Fibroblast of the aortic adventitia (primary cell): ENCODE measurements around the gene CCDC192. TPM values are rescaled to one million over a fixed set of nuclear protein-coding genes. Genes with fewer than 3 reads are reported as not detected.
"Not testable (repeated sequence)": the region's sequence is repeated elsewhere in the genome, so short reads cannot be mapped to it uniquely, and the experiment has no call there.

Experiments used
- DNase-seq: peaks from one replicate; pipeline ENCODE4 v3.0.0-alpha.2; 2010; ENCODE audit warnings: low read depth
- H3K4me3 ChIP-seq: 2 replicates; pipeline ENCODE4 v1.5.1; 2011; ENCODE audit warnings: low read depth, mild to moderate bottlenecking, control low read depth, low read length, moderate library complexity
- total RNA-seq: library from RNA; depleted of rRNA; stranded (reverse); fragments of >200 nt; gene quantifications from 2 replicates; pipeline ENCODE4 v1.2.3, GENCODE V29; 2012; ENCODE audit warnings: low replicate concordance
- TF ChIP-seq, protein P1 (sequence below): IDR thresholded peaks from 2 replicates; pipeline ENCODE4 v1.5.1; 2011; ENCODE audit warnings: mild to moderate bottlenecking, low read length, control low read depth, inconsistent platforms; ENCODE audit not compliant: insufficient read depth

CCDC192 gene
- total RNA-seq, 1 donor = not detected

DNA sequence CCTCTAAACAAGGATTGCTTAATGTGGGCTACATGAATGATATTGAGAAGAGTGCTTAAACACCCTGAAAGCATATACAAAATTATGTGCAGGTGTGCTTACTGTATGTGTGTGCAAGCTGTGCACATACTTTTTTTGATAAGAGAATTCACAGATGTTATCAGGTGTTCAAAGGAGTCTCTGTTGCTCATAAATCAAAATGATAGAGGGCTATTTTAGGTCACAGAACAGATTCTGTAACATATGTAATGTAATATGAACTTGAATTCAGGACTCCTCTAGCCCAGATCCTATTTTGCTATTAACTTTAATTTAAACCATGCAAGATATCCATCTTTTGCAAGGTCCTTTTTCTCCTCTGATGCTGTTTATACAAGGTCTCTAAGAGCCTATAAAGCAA, 38.2 kb downstream of the CCDC192 start:
- H3K4me3 ChIP-seq = no peak overlapping the region
- TF ChIP-seq, protein P1, sequence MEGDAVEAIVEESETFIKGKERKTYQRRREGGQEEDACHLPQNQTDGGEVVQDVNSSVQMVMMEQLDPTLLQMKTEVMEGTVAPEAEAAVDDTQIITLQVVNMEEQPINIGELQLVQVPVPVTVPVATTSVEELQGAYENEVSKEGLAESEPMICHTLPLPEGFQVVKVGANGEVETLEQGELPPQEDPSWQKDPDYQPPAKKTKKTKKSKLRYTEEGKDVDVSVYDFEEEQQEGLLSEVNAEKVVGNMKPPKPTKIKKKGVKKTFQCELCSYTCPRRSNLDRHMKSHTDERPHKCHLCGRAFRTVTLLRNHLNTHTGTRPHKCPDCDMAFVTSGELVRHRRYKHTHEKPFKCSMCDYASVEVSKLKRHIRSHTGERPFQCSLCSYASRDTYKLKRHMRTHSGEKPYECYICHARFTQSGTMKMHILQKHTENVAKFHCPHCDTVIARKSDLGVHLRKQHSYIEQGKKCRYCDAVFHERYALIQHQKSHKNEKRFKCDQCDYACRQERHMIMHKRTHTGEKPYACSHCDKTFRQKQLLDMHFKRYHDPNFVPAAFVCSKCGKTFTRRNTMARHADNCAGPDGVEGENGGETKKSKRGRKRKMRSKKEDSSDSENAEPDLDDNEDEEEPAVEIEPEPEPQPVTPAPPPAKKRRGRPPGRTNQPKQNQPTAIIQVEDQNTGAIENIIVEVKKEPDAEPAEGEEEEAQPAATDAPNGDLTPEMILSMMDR = no peak
- DNase-seq = no peak

DNA sequence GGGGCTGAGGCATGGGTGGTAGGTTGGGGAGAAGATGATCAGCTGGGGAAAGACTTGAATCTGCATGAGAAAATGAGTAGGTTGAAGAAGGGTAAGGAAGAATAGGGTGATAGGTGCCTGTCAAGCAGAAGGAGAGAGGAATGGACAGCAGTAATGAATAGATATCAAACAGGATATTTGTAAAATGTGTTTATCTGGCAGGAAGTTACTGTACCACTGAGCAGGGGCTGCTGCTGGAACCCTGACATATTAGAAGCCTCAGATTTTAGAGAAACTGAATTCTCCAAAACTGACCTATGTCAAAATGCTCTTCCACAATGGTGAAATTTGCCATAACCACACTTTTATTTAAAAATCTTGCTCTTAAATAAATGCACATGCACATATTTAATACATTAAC, 41.0 kb downstream of the CCDC192 start:
- no peak overlapping the region for H3K4me3 ChIP-seq
- DNase-seq = no peak
- TF ChIP-seq, protein P1 = no peak

DNA sequence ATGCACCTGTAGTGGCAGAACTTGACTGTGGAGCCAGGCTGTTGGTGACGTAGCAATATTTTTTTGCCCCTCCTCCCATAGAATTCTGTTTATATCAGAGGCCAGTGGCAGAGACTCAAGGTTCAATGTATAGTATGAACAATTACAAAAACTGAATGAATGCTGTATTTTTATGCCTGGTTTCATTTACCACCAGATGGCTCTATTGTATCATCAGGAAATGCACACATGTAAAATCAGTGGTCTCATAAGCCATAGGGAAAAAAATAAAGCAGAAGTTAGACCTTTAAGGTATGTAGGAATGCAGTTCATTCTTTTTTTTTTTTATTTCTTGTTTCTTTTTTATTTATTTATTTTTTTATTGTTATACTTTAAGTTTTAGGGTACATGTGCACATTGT, 43.6 kb downstream of the CCDC192 start:
- peak; percentile 65 for DNase-seq
- H3K4me3 ChIP-seq = no peak overlapping the region
- TF ChIP-seq, protein P1 = peak; percentile 70

DNA sequence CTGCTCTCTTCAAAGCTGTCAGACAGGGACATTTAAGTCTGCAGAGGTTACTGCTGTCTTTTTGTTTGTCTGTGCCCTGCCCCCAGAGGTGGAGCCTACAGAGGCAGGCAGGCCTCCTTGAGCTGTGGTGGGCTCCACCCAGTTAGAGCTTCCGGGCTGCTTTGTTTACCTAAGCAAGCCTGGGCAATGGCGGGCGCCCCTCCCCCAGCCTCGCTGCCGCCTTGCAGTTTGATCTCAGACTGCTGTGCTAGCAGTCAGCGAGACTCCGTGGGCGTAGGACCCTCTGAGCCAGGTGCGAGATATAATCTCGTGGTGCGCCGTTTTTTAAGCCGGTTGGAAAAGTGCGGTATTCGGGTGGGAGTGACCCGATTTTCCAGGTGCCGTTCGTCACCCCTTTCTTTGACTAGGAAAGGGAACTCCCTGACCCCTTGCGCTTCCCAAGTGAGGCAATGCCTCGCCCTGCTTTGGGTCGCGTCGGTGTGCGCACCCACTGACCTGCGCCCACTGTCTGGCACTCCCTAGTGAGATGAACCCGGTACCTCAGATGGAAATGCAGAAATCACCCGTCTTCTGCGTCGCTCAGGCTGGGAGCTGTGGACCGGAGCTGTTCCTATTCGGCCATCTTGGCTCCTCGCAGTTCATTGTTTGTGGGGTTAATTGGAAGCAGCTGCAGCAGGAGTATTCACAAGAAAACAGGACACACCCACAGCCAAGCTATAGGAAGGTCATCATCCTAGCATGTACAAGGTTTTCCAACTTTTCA, 49.5 kb downstream of the CCDC192 start:
- DNase-seq, H3K4me3 ChIP-seq: not testable (repeated sequence)

DNA sequence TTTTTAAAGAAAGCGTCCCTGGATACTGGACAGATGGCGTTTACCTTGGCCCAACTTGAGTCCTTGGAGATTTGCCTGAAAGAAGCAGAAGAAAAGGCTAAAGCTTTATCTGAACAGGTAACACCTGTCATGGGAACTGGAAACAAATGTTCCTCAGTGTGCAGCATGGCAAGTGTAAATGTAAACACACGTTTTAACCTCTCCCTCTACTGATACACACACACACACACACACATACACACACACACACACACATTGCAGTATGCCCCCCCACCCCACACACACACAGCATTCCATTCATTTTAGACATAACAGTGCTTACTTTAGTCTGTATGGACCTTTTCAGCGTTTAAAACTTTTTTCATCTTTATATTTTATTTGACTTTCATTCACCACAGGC, 51.1 kb downstream of the CCDC192 start:
- peak; percentile 71 for DNase-seq
- TF ChIP-seq, protein P1 = no peak
- no peak overlapping the region for H3K4me3 ChIP-seq

DNA sequence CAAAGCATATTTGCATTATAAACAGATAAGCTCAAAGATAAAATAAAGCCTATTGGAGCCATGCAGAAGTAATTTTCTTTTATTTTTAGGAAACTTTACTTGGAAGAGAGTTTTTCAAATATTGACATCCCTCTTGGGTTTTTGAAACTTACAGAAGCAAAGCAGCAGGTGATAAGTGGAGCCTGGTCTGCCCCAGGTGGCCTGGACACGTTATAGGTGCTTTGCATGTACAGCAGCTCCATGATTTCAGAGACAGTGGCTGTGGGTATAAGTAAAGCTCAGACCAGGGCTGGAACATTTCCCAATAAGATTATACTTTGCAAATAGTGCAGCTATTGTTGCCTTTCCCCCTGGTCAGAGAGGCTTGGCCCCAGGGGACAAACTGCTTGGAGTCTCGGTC, 51.5 kb downstream of the CCDC192 start:
- no peak overlapping the region for H3K4me3 ChIP-seq
- no peak for DNase-seq
- TF ChIP-seq, protein P1 = no peak

DNA sequence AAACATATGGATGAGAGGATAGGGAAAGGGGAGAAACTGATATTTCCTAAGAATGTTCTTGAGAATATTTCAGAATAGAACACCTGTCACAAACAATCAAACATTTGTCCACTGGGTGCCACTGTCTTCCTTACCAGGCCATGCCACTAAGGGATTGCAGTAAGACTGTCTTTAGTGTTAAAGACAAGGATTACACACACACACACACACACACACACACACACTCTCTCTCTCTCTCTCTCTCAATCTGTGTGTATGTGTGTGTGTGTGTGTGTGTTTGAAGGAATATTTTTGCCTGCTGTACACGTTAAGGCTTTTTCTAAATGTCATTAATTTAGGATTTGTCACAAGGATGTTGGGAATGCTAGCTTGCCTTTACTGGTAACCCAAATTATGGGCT, 54.4 kb downstream of the CCDC192 start:
- peak; percentile 81 for DNase-seq
- no peak overlapping the region for H3K4me3 ChIP-seq
- TF ChIP-seq, protein P1 = peak; percentile 57
